Measurements from ENCODE around the gene RALGAPA2.
A peak's percentile ranks its signal among the peaks of the same experiment; 100 is the strongest.

Gene RALGAPA2

DNA sequence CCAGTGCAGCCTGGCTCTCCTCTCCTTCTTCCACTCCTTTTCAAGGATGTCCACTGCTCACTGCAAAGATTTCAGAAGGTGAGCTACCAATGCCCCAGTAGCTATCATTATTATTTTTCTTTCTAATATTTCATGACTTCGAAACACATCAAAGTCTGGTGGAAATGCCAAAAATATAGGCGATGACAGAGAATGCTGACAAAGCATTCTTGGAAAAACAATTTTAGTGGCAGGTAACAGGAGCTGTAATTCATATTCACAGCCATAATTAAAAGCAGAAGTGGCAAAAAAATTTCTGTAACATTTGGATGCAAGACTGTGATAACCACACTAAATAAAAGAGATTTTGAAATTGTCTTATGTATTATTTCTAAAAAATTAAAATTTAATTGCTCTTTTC, 133.6 kb downstream of the RALGAPA2 start:
- Histone ChIP-seq H3K36me3 (replicated peaks; ENCODE audit: low read depth, low read length) (no peaks in the 10 kb centered on the region), H3K27me3 (ENCODE audit: low read depth, low read length) (no peaks in the 10 kb centered on the region), H4K20me1 (ENCODE audit: insufficient read depth, low read length) (no peaks in the 10 kb centered on the region), H3K4me2 (ENCODE audit: low read length) (no peak overlapping the region), H3K27ac (ENCODE audit: low read length) (no peak overlapping the region), H3K4me1 (ENCODE audit: low read length) (no peaks in the 10 kb centered on the region), H3K79me2 (ENCODE audit: low read length) (no peaks in the 10 kb centered on the region), H3K4me3 (ENCODE audit: low read length) (no peak overlapping the region), H3K9ac (ENCODE audit: low read length) (no peak overlapping the region), H2AFZ (ENCODE audit: low read depth, low read length) (no peak overlapping the region), H3K9me3 (ENCODE audit: insufficient read depth, low read length) (no peaks in the 10 kb centered on the region)
- no peak for TF ChIP-seq EZH2phosphoT487 (IDR thresholded peaks at IDR 0.05; ENCODE audit: low read depth)
- TF ChIP-seq, protein P1, sequence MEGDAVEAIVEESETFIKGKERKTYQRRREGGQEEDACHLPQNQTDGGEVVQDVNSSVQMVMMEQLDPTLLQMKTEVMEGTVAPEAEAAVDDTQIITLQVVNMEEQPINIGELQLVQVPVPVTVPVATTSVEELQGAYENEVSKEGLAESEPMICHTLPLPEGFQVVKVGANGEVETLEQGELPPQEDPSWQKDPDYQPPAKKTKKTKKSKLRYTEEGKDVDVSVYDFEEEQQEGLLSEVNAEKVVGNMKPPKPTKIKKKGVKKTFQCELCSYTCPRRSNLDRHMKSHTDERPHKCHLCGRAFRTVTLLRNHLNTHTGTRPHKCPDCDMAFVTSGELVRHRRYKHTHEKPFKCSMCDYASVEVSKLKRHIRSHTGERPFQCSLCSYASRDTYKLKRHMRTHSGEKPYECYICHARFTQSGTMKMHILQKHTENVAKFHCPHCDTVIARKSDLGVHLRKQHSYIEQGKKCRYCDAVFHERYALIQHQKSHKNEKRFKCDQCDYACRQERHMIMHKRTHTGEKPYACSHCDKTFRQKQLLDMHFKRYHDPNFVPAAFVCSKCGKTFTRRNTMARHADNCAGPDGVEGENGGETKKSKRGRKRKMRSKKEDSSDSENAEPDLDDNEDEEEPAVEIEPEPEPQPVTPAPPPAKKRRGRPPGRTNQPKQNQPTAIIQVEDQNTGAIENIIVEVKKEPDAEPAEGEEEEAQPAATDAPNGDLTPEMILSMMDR (IDR thresholded peaks at IDR 0.05; ENCODE audit: low read depth, low read length) = no peak

GRCh38 chr20:20573797-20574196, 138.6 kb downstream of the RALGAPA2 start:
- Histone ChIP-seq H3K9me3 (ENCODE audit: insufficient read depth, low read length) (no peaks in the 10 kb centered on the region), H2AFZ (ENCODE audit: low read depth, low read length) (no peak overlapping the region), H3K27me3 (ENCODE audit: low read depth, low read length) (no peaks in the 10 kb centered on the region), H3K27ac (ENCODE audit: low read length) (no peak overlapping the region), H3K4me1 (ENCODE audit: low read length) (peaks cover 13% of the 10 kb centered on the region), H3K79me2 (ENCODE audit: low read length) (no peaks in the 10 kb centered on the region), H4K20me1 (ENCODE audit: insufficient read depth, low read length) (no peaks in the 10 kb centered on the region), H3K4me3 (ENCODE audit: low read length) (no peak overlapping the region), H3K4me2 (ENCODE audit: low read length) (no peak overlapping the region), H3K9ac (ENCODE audit: low read length) (no peak overlapping the region), H3K36me3 (replicated peaks; ENCODE audit: low read depth, low read length) (no peaks in the 10 kb centered on the region)
- TF ChIP-seq EZH2phosphoT487 (IDR thresholded peaks at IDR 0.05; ENCODE audit: low read depth) = no peak
- TF ChIP-seq, protein P1 (IDR thresholded peaks at IDR 0.05; ENCODE audit: low read depth, low read length) = no peak

GRCh38 chr20:20571068-20571780, 141.2 kb downstream of the RALGAPA2 start:
- H3K9ac ChIP-seq (ENCODE audit: low read length) = no peak overlapping the region
- H3K27ac ChIP-seq (ENCODE audit: low read length) = no peak overlapping the region
- no peaks in the 10 kb centered on the region for H3K27me3 ChIP-seq (ENCODE audit: low read depth, low read length)
- no peak overlapping the region for H2AFZ ChIP-seq (ENCODE audit: low read depth, low read length)
- H3K36me3 ChIP-seq (replicated peaks; ENCODE audit: low read depth, low read length) = no peaks in the 10 kb centered on the region
- peaks cover 18% of the 10 kb centered on the region for H3K4me1 ChIP-seq (ENCODE audit: low read length)
- no peak for TF ChIP-seq EZH2phosphoT487 (IDR thresholded peaks at IDR 0.05; ENCODE audit: low read depth)
- TF ChIP-seq, protein P1 (IDR thresholded peaks at IDR 0.05; ENCODE audit: low read depth, low read length) = no peak
- no peak overlapping the region for H3K4me3 ChIP-seq (ENCODE audit: low read length)
- no peaks in the 10 kb centered on the region for H3K79me2 ChIP-seq (ENCODE audit: low read length)
- H4K20me1 ChIP-seq (ENCODE audit: insufficient read depth, low read length) = no peaks in the 10 kb centered on the region
- no peaks in the 10 kb centered on the region for H3K9me3 ChIP-seq (ENCODE audit: insufficient read depth, low read length)
- peak overlapping the region; percentile 20; the same call in 1 of the 2 replicates for H3K4me2 ChIP-seq (ENCODE audit: low read length)

GRCh38 chr20:20568604-20569205, 143.7 kb downstream of the RALGAPA2 start:
- H3K79me2 ChIP-seq (ENCODE audit: low read length) = no peaks in the 10 kb centered on the region
- no peaks in the 10 kb centered on the region for H3K36me3 ChIP-seq (replicated peaks; ENCODE audit: low read depth, low read length)
- no peaks in the 10 kb centered on the region for H3K27me3 ChIP-seq (ENCODE audit: low read depth, low read length)
- peaks cover 18% of the 10 kb centered on the region for H3K4me1 ChIP-seq (ENCODE audit: low read length)
- H3K4me3 ChIP-seq (ENCODE audit: low read length) = no peak overlapping the region
- H2AFZ ChIP-seq (ENCODE audit: low read depth, low read length) = no peak overlapping the region
- no peak overlapping the region for H3K27ac ChIP-seq (ENCODE audit: low read length)
- no peak overlapping the region for H3K4me2 ChIP-seq (ENCODE audit: low read length)
- no peaks in the 10 kb centered on the region for H3K9me3 ChIP-seq (ENCODE audit: insufficient read depth, low read length)
- no peaks in the 10 kb centered on the region for H4K20me1 ChIP-seq (ENCODE audit: insufficient read depth, low read length)
- H3K9ac ChIP-seq (ENCODE audit: low read length) = no peak overlapping the region
- no peak for TF ChIP-seq EZH2phosphoT487 (IDR thresholded peaks at IDR 0.05; ENCODE audit: low read depth)
- TF ChIP-seq, protein P1 (IDR thresholded peaks at IDR 0.05; ENCODE audit: low read depth, low read length) = peak; percentile 89

Measured in OCI-LY3 (cell line).